GM23338 (cell line): Measurements from ENCODE around the gene NFIB. TPM values are rescaled to one million over a fixed set of nuclear protein-coding genes. Genes with fewer than 3 reads are reported as not detected.

Experiments
- ATAC-seq: fragments of 200-7000 bp; cut with Tn5 transposase; 3 replicates; pipeline ENCODE4 v1.9.1; 2020
- DNase-seq: peaks from one replicate; pipeline ENCODE4 v3.0.0-alpha.2; 2015; ENCODE audit warnings: low spot score
- H2AFZ ChIP-seq: fragments of 200-600 bp; sonication (generic); 2 replicates; pipeline ENCODE4 v1.8.0; 2016; ENCODE audit warnings: antibody characterized with exemption, mild to moderate bottlenecking, moderate library complexity
- H3F3A ChIP-seq: fragments of 200-600 bp; sonication (generic); replicated peaks from 2 replicates; pipeline ENCODE4 v1.8.0; 2017; ENCODE audit warnings: antibody characterized with exemption, mixed run types, low read depth
- H3K27ac ChIP-seq: fragments of 200-600 bp; sonication (generic); 2 replicates; pipeline ENCODE4 v1.6.1; 2016; ENCODE audit warnings: low read depth
- H3K27me3 ChIP-seq: fragments of 200-600 bp; sonication (generic); 2 replicates; pipeline ENCODE4 v1.8.0; 2016; ENCODE audit warnings: mild to moderate bottlenecking, mixed run types, moderate library complexity; ENCODE audit not compliant: insufficient read depth
- H3K36me3 ChIP-seq: fragments of 200-600 bp; sonication (generic); 2 replicates; pipeline ENCODE4 v1.8.0; 2016; ENCODE audit warnings: mild to moderate bottlenecking; ENCODE audit not compliant: insufficient read depth
- H3K4me1 ChIP-seq: fragments of 200-600 bp; sonication (generic); 2 replicates; pipeline ENCODE4 v1.8.0; 2016; ENCODE audit warnings: mild to moderate bottlenecking, moderate library complexity; ENCODE audit not compliant: insufficient read depth
- H3K4me2 ChIP-seq: fragments of 200-600 bp; sonication (generic); 2 replicates; pipeline ENCODE4 v1.7.1; 2017; ENCODE audit warnings: mixed run types
- H3K4me3 ChIP-seq: fragments of 200-600 bp; sonication (generic); 2 replicates; pipeline ENCODE4 v1.6.1; 2016; ENCODE audit warnings: mixed run types
- H3K79me2 ChIP-seq: fragments of 200-600 bp; sonication (generic); replicated peaks from 2 replicates; pipeline ENCODE4 v1.8.0; 2017; ENCODE audit warnings: mild to moderate bottlenecking; ENCODE audit not compliant: insufficient read depth
- H3K9me2 ChIP-seq: fragments of 200-600 bp; sonication (generic); 2 replicates; pipeline ENCODE4 v1.8.0; 2017; ENCODE audit not compliant: insufficient read depth
- H4K20me1 ChIP-seq: fragments of 200-600 bp; sonication (generic); replicated peaks from 2 replicates; pipeline ENCODE4 v1.8.0; 2017; ENCODE audit warnings: mild to moderate bottlenecking; ENCODE audit not compliant: insufficient read depth
- H3K27ac Mint-ChIP-seq: 2 replicates; pipeline ENCODE4 v1.8.0; 2020; ENCODE audit warnings: inconsistent platforms, mild to moderate bottlenecking, moderate library complexity, mixed read lengths
- H3K27me3 Mint-ChIP-seq: 3 replicates; pipeline ENCODE4 v1.8.0; 2022; ENCODE audit warnings: low read depth, mild to moderate bottlenecking, moderate library complexity, mixed read lengths, inconsistent platforms; ENCODE audit not compliant: insufficient read depth, poor library complexity
- H3K36me3 Mint-ChIP-seq: 3 replicates; pipeline ENCODE4 v1.8.0; 2021; ENCODE audit warnings: low read depth, mild to moderate bottlenecking, inconsistent platforms, moderate library complexity, mixed read lengths
- H3K4me1 Mint-ChIP-seq: 3 replicates; pipeline ENCODE4 v1.8.0; 2020; ENCODE audit warnings: mild to moderate bottlenecking, inconsistent platforms, mixed read lengths
- H3K4me3 Mint-ChIP-seq: 3 replicates; pipeline ENCODE4 v1.8.0; 2021; ENCODE audit warnings: moderate library complexity, mild to moderate bottlenecking, inconsistent platforms, mixed read lengths
- H3K9me3 Mint-ChIP-seq: 3 replicates; pipeline ENCODE4 v1.8.0; 2020; ENCODE audit warnings: moderate library complexity, mild to moderate bottlenecking, inconsistent platforms, mixed read lengths
- ETS1 ChIP-seq: IDR thresholded peaks from 2 replicates; pipeline ENCODE4 v1.6.1; 2016; ENCODE audit warnings: antibody characterized with exemption
- EZH2 ChIP-seq: fragments of 200-600 bp; sonication (generic); IDR thresholded peaks from one replicate; pipeline ENCODE4 v1.8.0; 2017; ENCODE audit warnings: antibody characterized with exemption, mild to moderate bottlenecking, low read depth; ENCODE audit not compliant: unreplicated experiment
- EZH2phosphoT487 ChIP-seq: fragments of 200-600 bp; sonication (generic); IDR thresholded peaks from one replicate; pipeline ENCODE4 v1.8.1; 2018; ENCODE audit warnings: antibody characterized with exemption; ENCODE audit not compliant: unreplicated experiment
- JUNB ChIP-seq: IDR thresholded peaks from one replicate; pipeline ENCODE4 v1.6.1; 2016; ENCODE audit warnings: antibody characterized with exemption; ENCODE audit not compliant: unreplicated experiment
- NANOG ChIP-seq: IDR thresholded peaks from 2 replicates; pipeline ENCODE4 v1.6.1; 2016; ENCODE audit warnings: antibody characterized with exemption, borderline replicate concordance
- POLR2AphosphoS5 ChIP-seq: IDR thresholded peaks from 2 replicates; pipeline ENCODE4 v1.6.1; 2016; ENCODE audit warnings: antibody characterized with exemption, low read depth
- STAT1 ChIP-seq: IDR thresholded peaks from one replicate; pipeline ENCODE4 v1.6.1; 2016; ENCODE audit warnings: antibody characterized with exemption; ENCODE audit not compliant: unreplicated experiment
- ZNF114 ChIP-seq: fragments of 250-450 bp; sonication (Bioruptor Pico); IDR thresholded peaks from 2 replicates; pipeline ENCODE4 v1.5.0; 2020; ENCODE audit warnings: mild to moderate bottlenecking, moderate library complexity
- ZNF331 ChIP-seq: fragments of 250-450 bp; sonication (Bioruptor Pico); IDR thresholded peaks from 2 replicates; pipeline ENCODE4 v1.5.0; 2020; ENCODE audit warnings: low read depth, mild to moderate bottlenecking, moderate library complexity
- ZNF462 ChIP-seq: fragments of 250-450 bp; sonication (Bioruptor Pico); IDR thresholded peaks from 2 replicates; pipeline ENCODE4 v1.5.0; 2020; ENCODE audit warnings: mild to moderate bottlenecking, moderate library complexity
- polyA plus RNA-seq: library from polyadenylated mRNA; unstranded; fragments of >200 nt; fragmentation: Nextera tagmentation; extraction: Ambion mirVana; gene quantifications from 2 replicates; pipeline ENCODE4 v1.2.1, GENCODE V29; 2016
- total RNA-seq: library from RNA; depleted of rRNA; stranded (reverse); fragments of >200 nt; shearing (Covaris generic); gene quantifications from 2 replicates; pipeline ENCODE4 v1.2.3, GENCODE V29; 2014
- TF ChIP-seq, protein P1 (sequence below): IDR thresholded peaks from one replicate; pipeline ENCODE4 v1.6.1; 2018; ENCODE audit warnings: antibody characterized with exemption; ENCODE audit not compliant: unreplicated experiment
- TF ChIP-seq, protein P2 (sequence below), 2 experiments: fragments of 200-600 bp in 1 of 2; sonication (generic) in 1 of 2; conservative IDR thresholded peaks; 2 replicates each; pipeline versions ENCODE4 v1.5.1 to v1.6.1; 2016 to 2017; ENCODE audit warnings: antibody characterized with exemption in 2 of 2, low read depth in 2 of 2, mild to moderate bottlenecking in 2 of 2, moderate library complexity in 1 of 2

The NFIB gene
- total and polyA plus RNA-seq, 2 experiments from 2014 or later = 3.9 to 4.7 TPM

GRCh38 chr9:14213504-14213903, 100.4 kb downstream of the NFIB start:
- Histone ChIP-seq H3K4me3 (no peak overlapping the region), H3K27ac (no peak overlapping the region), H3K79me2 (no peaks in the 10 kb centered on the region), H3K9me2 (no peaks in the 10 kb centered on the region), H3K4me2 (no peak overlapping the region), H3F3A (no peaks in the 10 kb centered on the region), H3K36me3 (no peaks in the 10 kb centered on the region), H3K4me1 (peaks cover 2% of the 10 kb centered on the region; the same call in 1 of the 2 replicates), H3K27me3 (no peaks in the 10 kb centered on the region), H4K20me1 (no peaks in the 10 kb centered on the region), H2AFZ (no peak overlapping the region)
- Mint-ChIP-seq H3K27me3 (peaks cover 2% of the 10 kb centered on the region), H3K36me3 (no peaks in the 10 kb centered on the region), H3K4me3 (no peak overlapping the region), H3K4me1 (peaks cover 29% of the 10 kb centered on the region), H3K9me3 (no peaks in the 10 kb centered on the region), H3K27ac (no peak overlapping the region)
- no peak for ATAC-seq
- DNase-seq = no peak
- TF ChIP-seq, protein P1, sequence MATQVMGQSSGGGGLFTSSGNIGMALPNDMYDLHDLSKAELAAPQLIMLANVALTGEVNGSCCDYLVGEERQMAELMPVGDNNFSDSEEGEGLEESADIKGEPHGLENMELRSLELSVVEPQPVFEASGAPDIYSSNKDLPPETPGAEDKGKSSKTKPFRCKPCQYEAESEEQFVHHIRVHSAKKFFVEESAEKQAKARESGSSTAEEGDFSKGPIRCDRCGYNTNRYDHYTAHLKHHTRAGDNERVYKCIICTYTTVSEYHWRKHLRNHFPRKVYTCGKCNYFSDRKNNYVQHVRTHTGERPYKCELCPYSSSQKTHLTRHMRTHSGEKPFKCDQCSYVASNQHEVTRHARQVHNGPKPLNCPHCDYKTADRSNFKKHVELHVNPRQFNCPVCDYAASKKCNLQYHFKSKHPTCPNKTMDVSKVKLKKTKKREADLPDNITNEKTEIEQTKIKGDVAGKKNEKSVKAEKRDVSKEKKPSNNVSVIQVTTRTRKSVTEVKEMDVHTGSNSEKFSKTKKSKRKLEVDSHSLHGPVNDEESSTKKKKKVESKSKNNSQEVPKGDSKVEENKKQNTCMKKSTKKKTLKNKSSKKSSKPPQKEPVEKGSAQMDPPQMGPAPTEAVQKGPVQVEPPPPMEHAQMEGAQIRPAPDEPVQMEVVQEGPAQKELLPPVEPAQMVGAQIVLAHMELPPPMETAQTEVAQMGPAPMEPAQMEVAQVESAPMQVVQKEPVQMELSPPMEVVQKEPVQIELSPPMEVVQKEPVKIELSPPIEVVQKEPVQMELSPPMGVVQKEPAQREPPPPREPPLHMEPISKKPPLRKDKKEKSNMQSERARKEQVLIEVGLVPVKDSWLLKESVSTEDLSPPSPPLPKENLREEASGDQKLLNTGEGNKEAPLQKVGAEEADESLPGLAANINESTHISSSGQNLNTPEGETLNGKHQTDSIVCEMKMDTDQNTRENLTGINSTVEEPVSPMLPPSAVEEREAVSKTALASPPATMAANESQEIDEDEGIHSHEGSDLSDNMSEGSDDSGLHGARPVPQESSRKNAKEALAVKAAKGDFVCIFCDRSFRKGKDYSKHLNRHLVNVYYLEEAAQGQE = no peak
- TF ChIP-seq EZH2 (no peak), POLR2AphosphoS5 (no peak), EZH2phosphoT487 (no peak), ETS1 (no peak), JUNB (no peak), ZNF462 (CRISPR knock-in tag) (no peak), ZNF331 (no peak), ZNF114 (CRISPR knock-in tag) (no peak), NANOG (no peak), STAT1 (no peak)
- TF ChIP-seq, protein P2, sequence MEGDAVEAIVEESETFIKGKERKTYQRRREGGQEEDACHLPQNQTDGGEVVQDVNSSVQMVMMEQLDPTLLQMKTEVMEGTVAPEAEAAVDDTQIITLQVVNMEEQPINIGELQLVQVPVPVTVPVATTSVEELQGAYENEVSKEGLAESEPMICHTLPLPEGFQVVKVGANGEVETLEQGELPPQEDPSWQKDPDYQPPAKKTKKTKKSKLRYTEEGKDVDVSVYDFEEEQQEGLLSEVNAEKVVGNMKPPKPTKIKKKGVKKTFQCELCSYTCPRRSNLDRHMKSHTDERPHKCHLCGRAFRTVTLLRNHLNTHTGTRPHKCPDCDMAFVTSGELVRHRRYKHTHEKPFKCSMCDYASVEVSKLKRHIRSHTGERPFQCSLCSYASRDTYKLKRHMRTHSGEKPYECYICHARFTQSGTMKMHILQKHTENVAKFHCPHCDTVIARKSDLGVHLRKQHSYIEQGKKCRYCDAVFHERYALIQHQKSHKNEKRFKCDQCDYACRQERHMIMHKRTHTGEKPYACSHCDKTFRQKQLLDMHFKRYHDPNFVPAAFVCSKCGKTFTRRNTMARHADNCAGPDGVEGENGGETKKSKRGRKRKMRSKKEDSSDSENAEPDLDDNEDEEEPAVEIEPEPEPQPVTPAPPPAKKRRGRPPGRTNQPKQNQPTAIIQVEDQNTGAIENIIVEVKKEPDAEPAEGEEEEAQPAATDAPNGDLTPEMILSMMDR (conservative IDR thresholded peaks at IDR 0.05; ENCODE audit: low read depth in 2 of 2) = no peak
